Fibroblast of skin of left biceps (primary cell): Measurements from ENCODE around the gene SP110.
A peak's percentile ranks its signal among the peaks of the same experiment; 100 is the strongest.
"Not testable (repeated sequence)": the region's sequence is repeated elsewhere in the genome, so short reads cannot be mapped to it uniquely, and the experiment has no call there.

ENCODE experiments used
- DNase-seq, 2 experiments: peaks; one replicate each; pipeline ENCODE4 v3.0.0-alpha.2; 2013; ENCODE audit warnings: low read depth in 2 of 2

Gene SP110

DNA sequence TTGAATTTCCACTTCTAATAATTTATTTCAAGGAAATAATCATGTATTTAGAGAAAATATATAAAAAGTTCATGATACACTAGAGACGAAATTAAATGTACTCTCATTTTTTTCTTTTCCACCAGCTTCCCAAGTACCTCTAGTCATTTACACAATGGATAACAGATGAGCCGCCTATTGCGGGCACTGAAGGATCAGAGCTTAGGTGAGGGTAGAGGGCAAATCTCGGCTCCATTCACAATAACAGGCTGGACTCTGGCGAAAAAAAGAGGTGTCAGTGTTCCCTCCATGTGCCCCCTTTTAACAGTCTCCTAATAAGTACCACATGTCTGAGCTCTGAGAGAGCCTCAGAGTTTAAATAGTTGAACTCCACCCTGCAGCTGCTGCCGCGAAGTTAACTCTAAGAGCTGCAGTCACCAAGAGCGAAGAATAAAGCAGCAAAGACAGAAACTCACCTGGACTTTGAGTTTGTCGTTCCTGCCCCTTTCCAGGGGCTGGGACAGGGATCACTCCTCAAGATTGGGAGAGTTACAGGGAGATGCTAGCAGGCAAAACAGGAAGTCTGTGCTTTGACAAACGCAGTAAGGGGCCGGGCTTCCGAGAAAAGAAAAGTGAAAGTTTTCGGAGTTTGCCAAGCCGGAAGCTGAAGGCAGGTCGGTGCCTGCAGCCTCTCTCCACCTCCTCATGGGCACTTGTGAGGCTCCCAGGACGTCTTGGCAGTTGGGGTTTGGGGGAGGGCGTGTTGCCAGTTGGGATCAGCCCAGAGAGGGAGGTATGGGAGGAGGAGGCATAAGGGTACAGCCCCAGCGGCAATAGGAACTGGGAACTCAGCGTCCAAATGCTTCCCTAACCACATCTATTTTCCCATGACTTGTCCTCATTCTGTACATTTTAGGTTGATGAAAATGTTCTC is at the start of gene SP110:
TSS of gene SP110 (minus strand) at position 566 of the 913 bp plus-strand sequence. CDS start 3,057 bp downstream, outside the sequence.
- DNase-seq, result peak; percentile 42 to 50

DNA sequence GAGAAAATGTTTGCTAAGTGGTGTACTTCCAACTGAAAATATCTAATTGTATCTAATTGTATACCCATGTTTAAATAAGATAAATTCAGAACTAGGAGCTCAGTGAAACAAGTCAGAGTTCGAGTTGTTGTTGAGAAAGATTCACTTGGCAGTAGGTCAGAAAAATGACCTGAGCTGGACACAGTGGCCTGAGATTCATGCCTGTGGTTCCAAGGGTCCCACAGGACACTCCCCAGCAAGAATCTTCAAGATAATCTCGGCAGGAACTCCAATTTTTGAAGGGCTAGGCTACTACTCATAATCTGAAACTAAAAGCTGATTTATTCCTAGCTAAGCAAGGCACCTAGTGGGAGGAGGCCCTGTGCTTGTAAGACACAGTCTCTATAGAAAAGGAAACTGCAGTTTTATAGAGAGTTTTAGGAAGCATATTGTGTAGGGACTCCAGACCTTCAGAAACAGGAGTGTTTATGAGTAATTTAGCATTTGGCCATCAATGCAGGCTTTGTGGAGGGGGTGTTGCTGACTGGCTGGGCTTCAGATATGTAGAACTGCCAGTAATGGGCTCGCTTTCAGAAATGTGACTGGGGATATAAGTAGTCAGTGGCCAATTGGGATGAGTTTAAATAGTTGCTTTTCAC is 48.9 kb upstream of the SP110 start:
- DNase-seq, result no peak

DNA sequence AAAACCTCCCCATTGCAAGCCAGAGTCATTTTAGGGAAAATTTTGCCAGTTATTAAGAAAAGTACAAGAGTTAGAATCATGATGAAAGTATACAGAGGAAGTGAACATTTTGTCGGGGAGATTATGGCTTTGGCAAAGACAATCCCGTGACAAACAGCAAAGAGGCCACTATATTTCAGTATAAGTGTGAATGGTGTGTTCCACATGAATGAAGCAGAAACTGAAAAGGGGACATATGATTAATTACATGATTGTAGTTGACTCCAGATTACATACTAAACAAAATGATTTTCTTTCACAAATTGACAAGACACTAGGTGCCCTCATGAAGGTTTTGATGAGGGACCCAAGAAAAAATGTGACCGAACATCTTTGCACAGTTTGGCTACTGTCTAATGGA is 47.8 kb upstream of the SP110 start:
- DNase-seq, result no peak

DNA sequence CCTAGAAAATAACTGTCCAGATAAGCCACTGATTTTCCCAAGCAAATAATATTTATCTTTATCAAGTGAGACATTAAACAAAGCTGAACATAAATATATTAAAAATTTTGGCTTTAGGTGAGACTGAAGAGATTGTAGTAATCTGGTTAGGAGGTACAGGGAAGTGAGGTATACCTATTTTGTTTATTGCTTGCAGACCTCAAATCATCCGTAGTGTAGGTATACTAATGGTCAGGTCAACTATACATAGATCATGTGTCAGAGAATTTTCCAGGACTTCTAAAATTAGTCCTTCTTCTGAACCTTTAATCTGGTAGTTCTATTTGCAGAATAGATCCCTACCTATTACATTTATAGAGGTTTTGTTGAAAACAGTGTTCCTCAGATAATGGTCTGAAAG is 47.3 kb upstream of the SP110 start:
- DNase-seq, result no peak

DNA sequence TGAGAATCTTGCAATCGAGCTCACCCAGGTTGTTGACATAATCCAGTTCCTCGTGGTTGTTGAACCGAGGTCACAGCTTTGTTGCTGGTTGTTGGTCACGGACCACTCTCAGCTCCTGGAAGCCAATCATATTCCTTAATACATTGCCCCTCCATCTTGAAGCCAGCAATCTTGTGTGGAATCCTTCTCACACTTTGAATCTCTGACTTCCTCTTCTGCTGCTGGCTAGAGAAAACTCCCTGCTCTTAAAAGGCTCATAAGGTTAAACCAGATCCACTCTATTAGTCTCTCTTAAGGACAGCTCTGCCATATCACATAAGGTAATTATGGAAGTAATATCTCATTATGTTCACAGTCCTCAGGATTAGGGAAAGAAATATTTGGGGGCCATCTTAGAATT is 46.9 kb upstream of the SP110 start:
- DNase-seq, result no peak

DNA sequence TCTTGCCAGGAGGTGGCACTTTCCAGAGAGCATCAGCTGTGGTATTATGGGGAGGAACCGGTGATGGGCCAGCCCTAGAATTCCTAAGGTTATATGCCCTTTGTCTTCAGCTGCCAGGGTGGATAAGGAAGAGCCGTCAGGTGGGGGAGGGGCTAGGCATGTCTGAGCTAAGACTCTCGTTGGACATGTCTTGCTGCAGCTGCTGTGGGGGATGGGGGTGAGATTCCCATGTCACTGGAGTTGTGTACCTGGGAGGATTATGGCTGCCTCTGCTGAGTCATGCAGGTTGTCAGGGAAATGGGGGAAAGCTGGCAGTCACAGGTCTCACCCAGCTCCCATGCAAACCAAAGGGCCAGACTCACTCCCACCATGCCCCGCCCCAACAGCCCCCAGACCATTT is 45.2 kb upstream of the SP110 start:
- not testable (repeated sequence) for DNase-seq

DNA sequence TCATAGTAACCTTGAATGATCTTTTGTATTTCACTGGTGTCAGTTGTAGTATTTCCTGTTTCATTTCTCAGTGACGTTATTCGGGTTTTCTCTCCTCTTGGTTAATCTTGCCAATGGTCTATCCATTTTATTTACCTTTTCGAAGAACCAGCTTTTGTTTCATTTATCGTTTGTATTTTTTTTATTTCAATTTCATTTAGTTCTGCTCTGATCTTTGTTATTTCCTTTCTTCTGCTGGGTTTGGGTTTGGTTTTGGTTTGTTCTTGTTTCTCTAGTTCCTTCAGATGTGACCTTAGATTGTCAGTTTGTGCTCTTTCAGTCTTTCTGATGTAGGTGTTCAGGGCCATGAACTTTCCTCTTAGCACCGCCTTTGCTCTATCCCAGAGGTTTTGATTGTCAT is 42.5 kb upstream of the SP110 start:
- no peak for DNase-seq

DNA sequence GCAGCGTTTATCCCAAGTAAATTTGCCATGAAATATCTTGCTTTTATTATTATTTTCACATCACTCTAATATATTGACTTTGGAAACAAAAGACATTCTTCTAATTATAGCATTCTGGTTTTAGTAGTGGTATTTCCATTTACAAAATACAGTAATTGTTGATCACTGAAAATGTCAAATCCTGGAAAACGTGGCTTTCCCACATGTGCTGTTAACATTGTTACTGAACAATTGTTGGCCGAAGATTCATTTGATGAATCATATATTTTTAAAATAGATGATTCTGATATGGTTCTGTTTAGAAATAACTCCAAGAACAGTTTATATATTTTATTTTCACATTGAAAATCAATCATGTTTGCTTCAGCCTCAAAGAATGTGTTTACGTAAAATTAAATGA is 38.7 kb upstream of the SP110 start:
- DNase-seq, result no peak

DNA sequence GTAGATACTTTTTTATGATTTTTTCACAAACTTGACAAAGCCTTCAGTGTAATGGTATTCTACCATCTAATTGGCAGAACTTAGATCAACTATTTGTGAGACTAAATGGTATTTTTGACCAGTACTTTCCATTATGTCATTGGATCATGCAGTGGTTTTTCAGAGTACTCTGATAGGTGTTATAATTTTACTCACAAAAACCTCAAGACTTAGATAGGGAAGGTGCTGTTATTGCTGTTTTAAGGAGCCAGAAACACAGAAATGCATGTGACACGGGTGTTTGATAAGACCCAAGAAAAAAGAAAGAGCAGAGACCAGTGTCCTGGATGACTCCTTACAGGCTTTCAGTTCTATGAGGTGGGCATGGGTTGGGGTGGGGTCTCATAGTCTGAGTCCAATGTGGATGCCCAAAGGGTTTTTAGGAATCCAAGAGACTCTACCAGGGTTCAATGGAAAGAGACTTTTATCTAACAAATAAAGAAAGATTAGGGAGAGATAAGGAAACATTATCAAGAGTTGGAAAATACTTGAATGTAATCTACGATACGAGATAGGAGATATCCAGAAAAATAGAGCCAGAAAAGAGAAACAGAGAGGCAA is 37.0 kb upstream of the SP110 start:
- no peak for DNase-seq

DNA sequence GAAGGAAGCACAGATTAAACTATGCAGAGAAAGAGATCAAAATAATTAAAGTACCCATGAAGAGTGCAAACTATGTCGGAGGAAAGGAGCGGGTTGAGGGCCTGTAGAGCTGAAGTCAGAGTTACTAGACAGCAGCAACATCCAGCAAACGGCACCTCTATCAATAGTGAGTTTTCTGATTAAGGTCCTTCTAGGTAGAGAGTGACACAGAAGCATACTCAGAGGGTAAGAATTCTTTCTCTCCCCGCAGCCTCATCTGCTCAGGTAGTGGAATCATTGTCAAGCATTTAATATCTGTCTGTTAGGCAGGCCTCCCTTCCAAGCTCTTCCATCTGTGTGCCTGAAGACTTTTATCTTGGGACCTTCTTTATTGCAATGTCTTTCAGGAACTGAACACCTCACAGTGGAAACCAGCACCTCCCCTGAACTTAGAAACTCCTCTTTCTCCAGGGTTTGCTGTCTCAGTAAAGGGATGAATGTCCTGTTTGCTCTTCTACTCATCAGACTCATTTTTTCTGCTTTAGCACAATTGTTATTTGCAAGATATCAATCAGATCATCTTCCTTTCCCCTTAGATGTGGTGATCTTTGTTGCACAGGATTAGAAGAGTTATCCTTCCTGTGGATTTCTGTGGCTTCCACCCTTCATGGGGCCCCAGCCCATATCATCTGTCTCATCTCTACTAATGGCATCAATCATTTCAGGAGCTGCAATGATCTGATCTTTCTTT is 34.5 kb upstream of the SP110 start:
- DNase-seq, result no peak

DNA sequence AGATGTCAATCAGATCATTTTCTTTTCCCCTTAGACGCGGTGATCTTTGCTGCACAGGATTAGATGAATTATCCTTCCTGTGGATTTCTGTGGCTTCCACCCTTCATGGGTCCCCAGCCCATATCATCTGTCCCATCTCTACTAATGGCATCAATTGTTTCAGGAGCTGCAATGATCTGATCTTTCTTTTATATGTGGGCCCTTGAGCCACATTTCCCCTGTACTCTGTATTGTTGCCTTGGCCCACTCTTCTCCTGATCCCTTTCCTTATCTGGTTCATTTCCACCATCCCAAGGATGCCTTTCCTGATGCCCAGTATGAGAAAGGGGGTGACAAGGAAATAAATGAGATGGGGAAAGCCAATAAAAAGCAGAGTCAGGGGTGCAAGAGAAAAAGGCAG is 30.4 kb upstream of the SP110 start:
- DNase-seq, result no peak

DNA sequence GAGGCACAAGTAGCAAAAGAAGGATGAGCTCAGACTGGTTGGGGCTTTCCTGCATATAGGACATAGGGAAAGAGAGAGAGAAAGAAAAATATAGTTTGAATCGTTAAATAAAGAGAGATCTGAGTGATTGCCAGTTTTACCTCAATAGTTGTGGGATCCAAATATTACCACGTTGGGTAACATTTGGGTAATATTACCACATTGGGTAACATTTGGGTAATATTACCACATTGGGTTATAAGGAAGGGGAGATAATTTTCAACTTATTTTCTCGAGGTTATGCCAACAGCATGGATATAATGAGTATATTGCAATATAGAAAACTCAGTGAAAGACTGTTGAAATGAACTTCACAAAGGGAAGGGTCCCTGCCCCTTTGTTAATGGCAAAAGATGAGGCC is 26.4 kb upstream of the SP110 start:
- no peak for DNase-seq

DNA sequence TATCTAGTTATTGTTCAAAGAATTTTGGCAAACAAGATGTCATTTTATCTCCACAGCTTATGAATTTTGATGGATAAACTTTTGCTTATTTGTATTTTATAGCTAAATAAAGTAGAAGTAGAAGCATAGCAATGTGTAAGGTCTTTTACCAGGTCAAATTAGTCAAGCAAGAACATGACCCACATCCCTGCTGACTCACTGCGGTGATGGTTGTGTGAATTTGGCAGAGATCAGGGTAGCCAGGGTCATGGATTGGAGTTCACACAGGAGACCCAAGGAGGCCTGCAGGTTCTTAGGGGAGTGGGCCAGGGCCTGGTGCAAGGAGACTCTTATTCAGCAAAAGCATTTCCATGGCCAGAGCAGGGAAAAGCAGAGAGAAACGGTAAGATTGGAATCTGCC is 24.4 kb upstream of the SP110 start:
- no peak for DNase-seq

DNA sequence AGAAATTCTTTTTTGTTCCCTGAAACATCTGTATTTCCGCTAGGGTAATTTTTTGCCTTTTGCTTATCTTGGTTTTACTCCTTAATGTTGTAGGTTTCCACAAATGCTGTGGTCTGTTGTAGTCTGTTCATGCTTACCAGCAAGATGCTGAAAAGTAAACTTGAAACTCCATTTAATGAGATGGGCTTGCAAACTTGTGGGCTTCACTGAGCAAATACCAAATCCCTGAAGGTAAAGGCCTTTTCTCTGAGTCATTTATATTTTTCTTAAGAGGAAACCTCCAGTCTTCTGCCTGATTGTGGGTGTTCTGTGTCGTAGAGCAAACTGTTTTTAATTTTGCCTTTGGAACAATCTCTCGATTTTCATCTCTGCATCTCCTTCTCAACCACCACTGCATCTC is 15.1 kb upstream of the SP110 start:
- no peak for DNase-seq

DNA sequence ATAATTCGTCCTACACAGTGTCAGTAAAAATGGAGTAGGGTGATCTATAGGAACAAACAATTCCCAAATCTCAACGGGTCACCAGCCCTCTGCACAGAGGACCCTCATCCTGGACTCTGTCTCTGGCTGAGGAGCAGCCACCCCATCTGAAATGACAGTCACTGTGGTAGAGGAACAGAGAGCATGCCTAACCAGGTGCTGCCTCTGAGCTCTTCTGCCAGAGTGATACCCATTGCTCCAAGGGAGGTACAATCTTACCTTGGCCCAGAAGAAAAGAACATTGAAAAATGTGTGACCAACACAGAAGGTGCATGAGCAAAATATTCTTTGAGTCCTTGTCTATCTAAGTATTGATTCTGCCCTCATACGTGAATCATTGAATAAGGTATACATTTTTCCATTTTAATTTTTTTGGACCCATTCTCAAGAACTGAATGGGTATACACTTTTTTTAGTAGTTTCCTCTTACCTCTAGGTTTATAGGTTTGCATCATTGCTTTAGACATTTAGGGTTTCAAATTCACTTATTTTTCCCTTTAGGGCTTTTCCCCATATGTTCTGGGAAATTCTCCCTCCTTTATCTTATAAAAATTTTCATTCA is 14.4 kb upstream of the SP110 start:
- no peak for DNase-seq

DNA sequence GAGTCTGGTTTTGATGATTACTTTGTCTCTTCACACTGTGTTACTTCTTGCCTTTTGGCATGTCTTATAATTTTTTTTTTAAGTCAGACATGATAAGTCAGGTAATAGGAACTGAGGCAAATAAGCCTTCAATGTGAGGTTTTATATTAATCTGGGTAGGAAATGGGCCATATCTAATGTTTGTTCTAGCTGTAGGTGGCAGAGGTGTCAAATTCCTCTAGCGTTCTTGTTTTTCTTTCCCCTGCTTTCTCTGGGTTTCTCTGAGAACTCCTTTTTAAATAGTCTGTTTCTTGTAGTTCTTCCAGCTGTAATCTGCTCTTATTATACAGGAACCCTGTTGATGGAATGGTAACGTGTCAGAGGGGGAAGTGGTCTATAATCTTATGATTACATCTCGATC is 11.5 kb upstream of the SP110 start:
- DNase-seq, result no peak

DNA sequence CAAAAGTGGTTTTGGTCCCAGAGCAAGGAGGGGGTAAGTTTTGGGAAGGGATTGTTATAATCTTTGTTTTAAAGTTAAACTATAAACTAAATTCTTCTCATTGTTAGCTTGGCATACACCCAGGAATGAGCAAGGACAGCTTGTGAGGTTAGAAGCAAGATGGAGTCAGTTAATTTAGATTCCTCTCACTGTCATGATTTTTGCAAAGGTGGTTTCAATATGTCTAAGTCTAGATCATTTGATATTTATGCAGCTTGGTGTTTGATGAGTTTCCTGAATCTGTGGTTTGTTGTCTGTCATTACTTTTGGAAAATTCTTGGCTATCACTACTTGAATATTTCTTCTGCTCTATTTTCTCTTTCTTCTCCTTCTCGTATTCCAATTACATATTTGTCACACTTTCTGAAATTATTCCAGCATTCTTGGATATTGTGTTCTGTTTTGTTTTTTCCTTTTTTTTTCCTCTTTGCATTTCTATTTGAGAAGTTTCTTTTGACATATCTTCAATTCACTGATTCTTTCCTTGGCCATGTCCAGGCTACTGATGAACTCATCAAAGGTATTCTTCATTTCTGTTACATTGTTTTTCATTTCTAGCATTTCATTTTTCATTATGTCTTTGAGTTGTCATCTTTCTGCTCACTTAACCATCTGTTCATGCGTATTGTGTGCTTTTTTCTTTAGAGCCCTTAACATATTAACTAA is 10.9 kb upstream of the SP110 start:
- DNase-seq, result no peak

DNA sequence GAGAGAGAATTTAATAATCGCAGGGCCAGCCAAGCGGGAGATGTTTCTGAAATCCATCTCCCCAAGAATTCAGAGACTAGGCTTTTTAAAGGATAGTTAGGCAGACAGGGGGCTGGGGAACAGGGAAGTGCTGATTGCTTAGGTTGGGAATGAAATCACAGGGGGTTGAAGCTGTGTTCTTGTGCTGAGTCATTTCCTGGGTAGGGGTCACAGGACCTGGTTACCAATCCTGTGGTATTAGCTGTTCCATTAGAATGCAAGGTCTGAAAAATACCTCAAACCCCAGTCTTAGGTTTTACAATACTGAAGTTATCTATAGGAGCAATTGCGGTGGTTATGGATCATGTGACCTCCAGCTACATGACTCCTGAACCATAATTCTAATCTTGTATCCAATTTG is 10.3 kb upstream of the SP110 start:
- no peak for DNase-seq

DNA sequence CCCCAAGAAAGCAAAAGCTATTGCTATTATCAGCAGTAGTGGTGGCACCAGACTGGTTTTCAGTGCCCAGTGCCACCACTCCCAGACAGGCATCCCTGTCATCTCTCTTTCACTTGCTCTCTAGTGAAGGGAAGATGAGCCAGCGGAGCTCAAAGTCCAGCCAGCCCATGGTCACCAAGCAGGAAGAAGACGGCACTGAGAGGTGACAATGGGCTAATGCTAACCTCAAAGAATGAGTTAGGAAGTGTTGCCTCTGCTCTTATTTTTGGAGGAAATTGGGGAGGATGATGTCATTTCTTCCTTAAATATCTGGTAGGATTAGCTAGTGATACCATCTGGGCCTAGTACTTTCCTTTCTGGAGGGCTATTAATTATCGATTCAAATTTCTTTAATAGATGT is 7.4 kb upstream of the SP110 start:
- no peak for DNase-seq

DNA sequence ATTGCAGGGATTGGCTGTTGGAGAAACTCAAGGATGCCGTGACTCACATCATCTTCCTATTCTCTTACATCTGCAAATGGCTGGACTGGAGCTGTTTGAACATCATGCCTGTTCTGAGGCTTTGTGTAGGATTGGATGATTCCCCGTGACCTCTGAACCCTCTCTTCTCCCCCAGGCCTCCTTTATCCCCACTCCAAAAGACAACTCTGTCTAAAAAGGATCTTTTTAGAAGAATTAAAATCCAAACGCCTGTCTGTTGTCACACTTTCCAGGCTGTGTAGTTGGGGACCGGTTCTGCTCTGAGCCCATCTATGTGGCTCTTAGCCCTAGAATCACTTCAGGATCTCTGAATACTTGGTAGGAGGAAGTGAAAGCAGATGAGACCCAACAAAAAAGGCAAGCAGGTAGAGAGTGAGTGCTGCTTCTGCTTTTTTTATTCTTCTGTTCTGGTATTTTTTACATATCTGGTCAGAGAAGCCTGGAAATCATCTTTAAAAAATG is 6.3 kb upstream of the SP110 start:
- no peak for DNase-seq

DNA sequence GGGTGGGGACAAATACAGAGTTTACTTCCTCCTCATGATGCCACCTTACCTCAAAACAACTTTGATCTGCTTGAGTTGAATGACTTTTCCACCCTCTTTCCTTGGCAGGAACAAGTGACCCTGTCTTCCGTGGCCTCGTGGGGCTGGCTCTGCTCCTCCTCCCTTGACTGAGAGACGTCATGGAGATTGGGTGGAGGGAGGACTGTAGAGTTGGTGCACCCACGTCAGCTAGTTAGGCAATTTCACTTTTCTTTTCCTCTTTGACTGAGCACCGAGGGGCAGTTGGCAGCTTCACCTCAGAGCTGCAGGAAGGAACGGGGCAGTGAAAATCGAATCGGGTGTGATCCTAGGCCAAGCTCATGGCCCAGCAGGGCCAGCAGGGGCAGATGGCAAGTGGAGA is 5.7 kb upstream of the SP110 start, which contains the start of gene SP140:
TSS of gene SP140 (plus strand) at position 251 of the 400 bp plus-strand sequence. CDS start at position 360, 109 bp downstream.
- no peak for DNase-seq
